Measurements from ENCODE around the gene PIEZO2.
"Not testable (repeated sequence)": the region's sequence is repeated elsewhere in the genome, so short reads cannot be mapped to it uniquely, and the experiment has no call there.

Gene PIEZO2

GRCh38 chr18:10953672-10954071 is 195.7 kb downstream of the PIEZO2 start:
- no peak for DNase-seq

- no peak for DNase-seq
Observed at GRCh38 chr18:10951631-10952544, 197.5 kb downstream of the PIEZO2 start.

DNA sequence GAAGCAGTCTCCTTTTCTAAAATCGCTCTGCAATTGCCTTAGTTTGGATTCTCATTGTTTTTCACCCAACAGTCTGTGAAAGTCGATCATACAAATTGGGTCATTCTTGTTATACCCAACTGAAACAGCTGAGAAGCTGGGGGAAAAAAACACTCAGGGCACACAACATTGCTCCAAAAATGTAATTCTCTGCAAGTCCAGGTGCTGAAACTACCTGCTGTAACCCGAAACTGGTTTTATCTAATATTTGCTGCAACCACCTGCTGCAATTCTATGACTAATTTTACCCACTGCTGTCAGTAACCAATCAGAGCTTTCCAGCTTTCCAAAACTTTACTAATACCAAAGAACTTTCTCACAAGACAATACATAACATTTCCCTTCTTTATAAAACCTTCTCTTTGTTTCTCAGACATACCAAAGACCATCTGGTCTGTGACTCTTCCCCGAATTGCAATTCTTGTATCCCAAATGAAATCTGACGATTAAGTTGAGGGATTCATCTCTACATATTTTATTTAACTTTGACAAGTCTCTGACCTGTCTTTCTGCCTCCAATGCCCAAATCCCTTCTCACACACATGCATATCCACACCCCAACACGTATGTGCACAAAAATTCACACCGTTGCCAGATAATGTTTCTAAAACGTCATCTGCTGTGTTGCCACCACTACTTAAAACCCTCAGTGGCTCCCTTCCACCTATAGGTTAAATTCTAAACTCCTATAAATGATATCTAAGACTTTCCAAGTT is 198.3 kb downstream of the PIEZO2 start:
- DNase-seq: no peak

GRCh38 chr18:10950080-10950875 is 199.1 kb downstream of the PIEZO2 start:
- no peak for DNase-seq

- no peak for DNase-seq
Observed at GRCh38 chr18:10949655-10950054, 199.7 kb downstream of the PIEZO2 start.

- no peak for DNase-seq
Observed at GRCh38 chr18:10948421-10948820, 200.9 kb downstream of the PIEZO2 start.

DNA sequence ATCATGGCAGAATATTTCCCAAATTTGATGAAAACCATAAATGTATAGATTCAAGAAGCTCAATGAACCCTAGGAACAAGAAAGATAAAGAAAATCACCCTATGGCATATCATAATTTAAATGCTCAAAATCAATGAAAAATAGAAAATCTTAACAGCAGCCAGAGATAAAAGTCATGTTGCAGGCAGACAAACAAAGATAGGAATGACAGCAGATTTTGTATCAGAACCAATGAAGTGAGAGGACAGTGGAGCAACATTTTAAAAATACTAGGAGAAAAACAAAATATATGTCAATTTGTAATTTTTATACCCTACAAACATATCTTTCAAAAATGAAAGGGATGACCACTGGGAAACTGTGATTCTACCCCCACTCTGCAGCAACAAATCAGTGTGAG is 203.3 kb downstream of the PIEZO2 start:
- no peak for DNase-seq

- no peak for DNase-seq
Observed at GRCh38 chr18:10942998-10943397, 206.4 kb downstream of the PIEZO2 start.

DNA sequence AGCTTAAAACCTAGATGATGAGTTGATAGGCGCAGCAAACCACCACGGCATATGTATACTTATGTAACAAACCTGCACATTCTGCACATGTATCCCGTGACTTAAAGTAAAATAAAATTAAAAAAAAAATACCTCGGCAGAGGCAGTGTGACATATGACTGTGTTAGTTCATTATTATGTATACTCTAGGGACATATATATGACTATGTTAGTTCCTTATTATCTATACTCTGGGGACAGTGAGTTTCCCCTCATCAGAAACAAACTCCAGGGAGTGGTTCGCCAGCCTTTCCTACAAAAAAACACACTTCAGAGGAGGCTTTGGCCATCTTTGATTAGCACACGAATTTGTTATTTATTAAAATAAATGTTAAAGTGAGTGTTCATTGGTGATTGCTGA is 209.5 kb downstream of the PIEZO2 start:
- DNase-seq: no peak

- DNase-seq: no peak
Observed at GRCh38 chr18:10937743-10938640, 211.4 kb downstream of the PIEZO2 start.

DNA sequence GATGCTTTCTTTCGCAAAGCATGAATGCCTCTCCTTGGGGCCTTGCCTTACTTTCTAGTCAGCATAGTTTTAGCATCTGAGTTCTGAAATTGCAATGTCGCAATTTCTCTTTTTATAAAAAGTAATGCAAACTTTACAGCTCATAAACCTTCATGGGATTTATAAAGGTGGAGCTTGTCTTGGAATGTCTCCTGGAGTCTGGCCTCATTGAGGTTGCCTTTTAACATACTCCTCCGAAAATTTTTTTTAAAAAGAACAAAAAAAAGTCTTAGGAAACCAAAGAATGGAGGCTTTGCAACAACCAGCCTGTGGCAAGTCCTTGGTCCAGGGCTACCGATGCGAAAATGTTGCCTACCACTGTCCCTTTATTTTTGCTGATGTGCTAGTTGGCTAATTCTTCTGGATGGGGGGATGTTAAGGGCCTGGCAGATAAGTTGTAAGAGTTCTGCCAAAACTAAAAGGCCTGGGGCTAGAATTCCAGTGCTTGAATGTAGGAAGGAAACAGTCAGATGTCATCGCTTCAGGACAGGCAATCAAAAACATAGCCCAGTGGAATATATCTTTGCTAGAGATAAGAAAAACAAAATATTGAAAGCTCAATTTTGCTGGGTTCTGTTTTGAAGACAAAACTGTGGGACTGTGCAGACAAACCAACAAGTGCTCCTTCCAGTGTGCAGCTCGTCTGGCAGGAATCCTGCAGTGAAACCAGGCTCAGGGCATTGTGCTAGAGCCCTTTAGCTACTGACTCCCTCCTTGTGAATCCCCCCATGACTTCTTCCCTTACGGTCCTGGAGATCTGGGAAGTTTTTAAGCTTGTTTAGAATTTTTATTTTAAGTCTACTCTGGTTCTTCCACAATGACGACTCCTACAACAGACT is 213.0 kb downstream of the PIEZO2 start:
- no peak for DNase-seq

- no peak for DNase-seq
Observed at GRCh38 chr18:10935588-10935987, 213.8 kb downstream of the PIEZO2 start.

DNA sequence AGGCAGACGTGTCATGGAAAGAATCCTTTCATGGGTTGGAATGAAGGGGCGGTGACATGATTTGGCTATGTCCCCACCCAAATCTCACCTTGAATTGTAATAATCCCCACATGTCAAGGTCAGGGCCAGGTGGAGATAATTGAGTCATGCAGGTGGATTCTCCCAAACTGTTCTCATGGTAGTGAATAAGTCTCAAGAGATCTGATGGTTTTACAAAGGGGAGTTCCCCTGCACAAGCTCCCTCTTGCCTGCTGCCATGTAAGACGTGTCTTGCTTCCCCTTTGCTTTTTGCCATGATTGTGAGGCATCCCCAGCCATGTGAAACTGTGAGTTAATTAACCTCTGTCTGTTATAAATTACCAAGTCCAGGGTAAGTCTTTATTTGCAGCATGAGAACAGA is 215.7 kb downstream of the PIEZO2 start:
- DNase-seq: not testable (repeated sequence)

GRCh38 chr18:10930076-10930475 is 219.3 kb downstream of the PIEZO2 start:
- no peak for DNase-seq

DNA sequence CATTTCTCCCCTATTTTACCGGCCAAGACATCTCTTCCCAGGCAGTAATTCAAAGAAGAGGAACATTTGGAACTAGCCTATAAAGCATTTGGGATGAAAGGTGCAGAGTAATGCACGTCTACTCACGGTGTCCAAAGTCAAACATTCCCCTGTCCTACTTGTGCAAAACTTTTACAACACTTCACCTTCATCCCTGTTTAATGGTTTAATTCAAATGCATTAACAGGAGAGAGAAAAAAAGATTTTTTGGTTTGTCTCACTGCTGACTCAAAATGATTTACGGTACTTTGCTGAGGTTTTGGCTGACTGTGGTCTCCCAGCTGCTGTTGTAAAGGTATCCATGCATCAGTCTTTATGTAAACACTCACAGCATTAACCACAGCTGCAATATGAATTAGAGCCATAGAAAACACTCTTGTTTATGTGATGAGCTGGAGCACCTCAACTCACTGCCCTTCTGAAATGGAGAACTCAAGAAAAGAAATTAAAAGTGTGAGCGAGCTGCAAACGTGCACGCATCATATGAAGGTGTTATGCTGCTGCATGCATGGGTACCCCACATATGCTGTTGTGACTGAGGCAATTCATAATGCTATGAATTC is 220.5 kb downstream of the PIEZO2 start:
- no peak for DNase-seq

DNA sequence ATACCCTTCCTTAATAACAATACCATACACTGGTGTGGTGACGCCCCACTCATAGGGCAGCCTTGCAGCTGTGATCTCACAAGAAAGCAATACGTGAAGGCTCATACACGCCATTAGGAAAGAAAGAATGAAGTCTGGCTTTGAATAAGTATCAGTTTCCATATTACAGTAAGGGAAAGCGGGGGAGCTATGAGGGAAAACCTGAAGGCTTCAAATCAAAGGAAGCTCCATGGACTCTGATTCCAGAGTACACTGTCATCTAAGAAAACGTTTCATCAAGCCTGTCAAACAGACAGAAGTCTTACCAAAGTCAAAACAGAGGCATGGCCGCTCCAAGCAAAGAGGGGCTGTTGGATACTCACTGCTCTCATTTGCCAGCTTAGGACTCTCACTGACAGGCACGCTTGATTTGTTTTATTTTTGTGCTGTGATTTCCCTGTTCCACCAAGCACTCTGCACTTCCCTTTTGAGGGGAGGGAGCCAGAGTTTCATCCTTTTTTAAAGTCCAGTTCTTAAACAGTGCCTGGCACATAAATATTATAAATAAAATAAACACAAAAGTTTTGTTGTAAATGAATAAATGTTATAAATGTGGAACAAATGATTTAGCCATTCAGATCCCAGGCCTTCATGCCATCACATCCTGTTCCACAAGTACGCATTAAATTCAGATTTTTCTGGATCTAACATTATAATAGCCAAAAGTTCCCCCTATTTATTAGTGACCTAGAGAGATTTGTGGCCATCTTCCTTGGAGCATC is 221.2 kb downstream of the PIEZO2 start:
- DNase-seq: no peak

DNA sequence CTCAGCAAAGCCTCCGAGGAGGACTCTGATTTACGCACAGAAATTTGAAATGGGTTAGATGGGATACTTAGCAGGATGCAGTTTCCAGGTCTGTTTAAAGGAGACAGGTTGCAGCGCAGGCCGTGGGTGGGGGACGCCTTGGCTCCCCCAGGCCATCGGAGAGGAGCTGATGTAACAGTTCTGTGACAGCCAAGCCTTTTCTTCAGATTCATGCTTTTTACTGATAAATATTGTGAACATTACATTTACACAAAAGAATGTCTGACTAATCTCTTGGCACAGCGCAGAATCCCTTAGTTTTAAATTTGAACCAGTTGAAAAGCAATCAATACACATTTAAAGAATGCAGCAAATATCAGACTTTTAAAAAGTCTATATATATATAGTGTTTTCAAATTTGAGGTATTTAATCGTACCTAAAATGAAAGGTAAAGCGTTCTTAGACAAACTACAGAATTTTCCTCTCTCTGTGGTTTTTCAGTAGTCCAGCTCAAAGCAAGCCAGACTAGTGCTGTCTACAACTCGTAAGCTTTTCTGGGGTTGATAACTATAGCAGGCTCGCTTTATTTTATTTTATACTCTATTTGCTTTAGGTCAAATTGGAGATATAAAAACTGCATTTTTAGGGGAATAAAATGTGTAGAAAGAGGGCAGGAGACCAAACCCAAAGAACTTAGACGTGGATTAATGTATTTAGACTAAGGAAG is 221.9 kb downstream of the PIEZO2 start:
- no peak for DNase-seq

GRCh38 chr18:10926621-10927161 is 222.7 kb downstream of the PIEZO2 start:
- DNase-seq: no peak

DNA sequence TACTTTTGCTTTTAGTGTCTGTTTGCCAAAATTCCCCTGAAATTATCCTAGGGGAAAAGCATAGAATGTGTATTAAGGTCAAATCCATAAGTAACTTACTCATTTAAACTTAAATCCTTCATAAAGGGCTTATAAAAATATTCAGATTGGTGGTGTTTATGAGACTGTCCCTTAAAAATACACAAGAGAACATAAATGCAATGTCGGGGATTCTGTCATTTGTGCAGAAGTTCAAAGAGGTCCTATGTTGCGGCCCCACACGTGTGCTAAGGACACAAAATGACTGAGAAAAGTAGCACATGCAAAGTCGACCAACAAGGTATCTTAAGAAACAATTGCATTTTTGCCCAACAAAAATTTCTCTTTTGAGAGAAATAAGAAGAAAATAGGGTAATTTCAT is 225.1 kb downstream of the PIEZO2 start:
- no peak for DNase-seq
